DND-41 (cell line): ENCODE data around the gene MAP7.

Experiments
- CTCF ChIP-seq: IDR thresholded peaks from 2 replicates; pipeline ENCODE4 v1.5.1; 2012; ENCODE audit warnings: borderline replicate concordance, low read length, moderate library complexity, mild to moderate bottlenecking; ENCODE audit not compliant: poor library complexity, severe bottlenecking; ENCODE audit errors: extremely low read depth
- EZH2 ChIP-seq: IDR thresholded peaks from 3 replicates; pipeline ENCODE4 v1.6.1; 2012; ENCODE audit warnings: borderline replicate concordance, low read depth, mild to moderate bottlenecking, moderate library complexity, low read length, inconsistent platforms; ENCODE audit not compliant: severe bottlenecking

DNA sequence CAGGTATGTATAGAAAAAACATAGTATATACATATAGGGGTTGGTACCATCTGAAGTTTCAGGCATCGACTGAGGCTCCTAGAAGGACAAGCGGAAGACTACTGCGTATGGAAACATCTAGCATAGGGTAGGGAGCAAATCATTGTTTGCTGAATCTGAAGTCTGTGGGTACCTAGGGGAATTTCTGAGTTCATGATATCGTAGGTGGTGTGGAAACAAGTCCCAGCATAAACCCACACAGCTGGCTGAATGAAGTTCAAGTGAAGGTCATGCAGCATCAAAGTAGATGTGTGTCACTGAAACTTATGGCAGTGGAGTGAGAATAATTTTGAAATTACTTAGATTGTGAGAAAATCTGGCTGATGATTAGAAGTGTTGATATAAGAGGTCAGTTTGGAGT lies 39.4 kb downstream of the MAP7 start:
- TF ChIP-seq EZH2 (no peak), CTCF (no peak)
